ENCODE data around the gene NECAB2.

NECAB2 gene

GRCh38 chr16:83968306-83968851 lies 335 bp downstream of the NECAB2 start:
- DNase-seq = no peak

GRCh38 chr16:83968891-83969649 lies 1.0 kb downstream of the NECAB2 start:
- no peak for DNase-seq

- DNase-seq = no peak
Measured at GRCh38 chr16:83969771-83970429, 1.9 kb downstream of the NECAB2 start.

- no peak for DNase-seq
Measured at GRCh38 chr16:83970430-83970815, 2.4 kb downstream of the NECAB2 start.

GRCh38 chr16:83971165-83972130 lies 3.4 kb downstream of the NECAB2 start:
- DNase-seq = no peak

- DNase-seq = no peak
Measured at GRCh38 chr16:83972256-83973008, 4.4 kb downstream of the NECAB2 start.

- no peak for DNase-seq
Measured at GRCh38 chr16:83973077-83973476, 5.0 kb downstream of the NECAB2 start.

- no peak for DNase-seq
Measured at GRCh38 chr16:83973581-83974385, 5.7 kb downstream of the NECAB2 start.

- no peak for DNase-seq
Measured at GRCh38 chr16:83974475-83974874, 6.4 kb downstream of the NECAB2 start.

- no peak for DNase-seq
Measured at GRCh38 chr16:83975590-83976260, 7.7 kb downstream of the NECAB2 start.

- DNase-seq = no peak
Measured at GRCh38 chr16:83977056-83977815, 9.2 kb downstream of the NECAB2 start.

- DNase-seq = no peak
Measured at GRCh38 chr16:83978401-83978904, 10.4 kb downstream of the NECAB2 start.

GRCh38 chr16:83979441-83979840 lies 11.4 kb downstream of the NECAB2 start:
- DNase-seq = no peak

GRCh38 chr16:83980794-83981193 lies 12.8 kb downstream of the NECAB2 start:
- DNase-seq = no peak

GRCh38 chr16:83981799-83982198 lies 13.8 kb downstream of the NECAB2 start:
- no peak for DNase-seq

- DNase-seq = no peak
Measured at GRCh38 chr16:83983491-83983890, 15.4 kb downstream of the NECAB2 start.

- DNase-seq = no peak
Measured at GRCh38 chr16:83989300-83989699, 21.3 kb downstream of the NECAB2 start.

- no peak for DNase-seq
Measured at GRCh38 chr16:83990492-83990891, 22.4 kb downstream of the NECAB2 start.

GRCh38 chr16:83992624-83993023 lies 24.6 kb downstream of the NECAB2 start:
- DNase-seq = no peak

- DNase-seq = no peak
Measured at GRCh38 chr16:83994087-83994486, 26.0 kb downstream of the NECAB2 start.

Data from CD4-positive, alpha-beta T cell treated with Interleukin-17A for 4 hours (primary cell).